H9 (cell line): ENCODE results near the gene MAD1L1. TPM values are rescaled to one million over a fixed set of nuclear protein-coding genes. Genes with fewer than 3 reads are reported as not detected.

Source experiments
- DNase-seq: peaks from one replicate; pipeline ENCODE4 v3.0.0-alpha.2; 2017
- H2AFZ ChIP-seq: one replicate; pipeline ENCODE4 v1.6.1; 2013; ENCODE audit warnings: mild to moderate bottlenecking, low read length, control low read depth, moderate library complexity
- H2AK5ac ChIP-seq: 2 replicates; pipeline ENCODE4 v1.6.1; 2013; ENCODE audit warnings: low read length, control low read depth, mixed read lengths; ENCODE audit not compliant: insufficient read length
- H2BK120ac ChIP-seq: one replicate; pipeline ENCODE4 v1.6.1; 2013; ENCODE audit warnings: low read depth, mild to moderate bottlenecking, low read length, control low read depth, inconsistent platforms; ENCODE audit not compliant: poor library complexity, severe bottlenecking
- H2BK12ac ChIP-seq: 2 replicates; pipeline ENCODE4 v1.6.1; 2013; ENCODE audit warnings: low read length, control low read depth, mixed read lengths, low read depth; ENCODE audit not compliant: insufficient read length
- H2BK15ac ChIP-seq: 2 replicates; pipeline ENCODE4 v1.6.1; 2013; ENCODE audit warnings: low read depth, low read length, control low read depth
- H2BK20ac ChIP-seq: one replicate; pipeline ENCODE4 v1.6.1; 2013; ENCODE audit warnings: low read depth, mild to moderate bottlenecking, low read length, control low read depth, inconsistent platforms; ENCODE audit not compliant: poor library complexity, severe bottlenecking
- H2BK5ac ChIP-seq: 2 replicates; pipeline ENCODE4 v1.6.1; 2013; ENCODE audit warnings: low read length, control low read depth, mixed read lengths; ENCODE audit not compliant: insufficient read length
- H3K14ac ChIP-seq: 2 replicates; pipeline ENCODE4 v1.6.1; 2013; ENCODE audit warnings: low read length, control low read depth; ENCODE audit not compliant: insufficient read depth
- H3K18ac ChIP-seq: 2 replicates; pipeline ENCODE4 v1.6.1; 2013; ENCODE audit warnings: low read depth, mild to moderate bottlenecking, mixed read lengths, low read length, control low read depth; ENCODE audit not compliant: insufficient read length
- H3K23ac ChIP-seq: 2 replicates; pipeline ENCODE4 v1.6.1; 2013; ENCODE audit warnings: low read length, control low read depth, mixed read lengths, low read depth; ENCODE audit not compliant: insufficient read length
- H3K23me2 ChIP-seq: 2 replicates; pipeline ENCODE4 v1.6.1; 2013; ENCODE audit warnings: low read depth, mild to moderate bottlenecking, mixed read lengths, low read length, control low read depth; ENCODE audit not compliant: insufficient read length, poor library complexity, severe bottlenecking
- H3K27ac ChIP-seq: 2 replicates; pipeline ENCODE4 v1.5.1; 2013; ENCODE audit warnings: low read length, control low read depth, mixed read lengths, low read depth; ENCODE audit not compliant: insufficient read length
- H3K27me3 ChIP-seq: 2 replicates; pipeline ENCODE4 v1.6.1; 2013; ENCODE audit warnings: low read length, control low read depth, inconsistent platforms; ENCODE audit not compliant: insufficient read depth
- H3K4ac ChIP-seq: 2 replicates; pipeline ENCODE4 v1.6.1; 2013; ENCODE audit warnings: low read depth, mild to moderate bottlenecking, control low read depth, inconsistent platforms, low read length, moderate library complexity
- H3K4me1 ChIP-seq: 2 replicates; pipeline ENCODE4 v1.6.1; 2013; ENCODE audit warnings: low read length, control low read depth, inconsistent platforms; ENCODE audit not compliant: insufficient read depth
- H3K4me2 ChIP-seq: 2 replicates; pipeline ENCODE4 v1.6.1; 2013; ENCODE audit warnings: low read length, control low read depth, mixed read lengths; ENCODE audit not compliant: insufficient read length, insufficient read depth
- H3K56ac ChIP-seq: 2 replicates; pipeline ENCODE4 v1.6.1; 2013; ENCODE audit warnings: low read depth, mild to moderate bottlenecking, mixed read lengths, low read length, control low read depth; ENCODE audit not compliant: insufficient read length
- H3K79me1 ChIP-seq: 2 replicates; pipeline ENCODE4 v1.6.1; 2013; ENCODE audit warnings: low read depth, mild to moderate bottlenecking, moderate library complexity, low read length, control low read depth, inconsistent platforms; ENCODE audit not compliant: insufficient read depth, poor library complexity, severe bottlenecking
- H3K79me2 ChIP-seq: 2 replicates; pipeline ENCODE4 v1.6.1; 2013; ENCODE audit warnings: low read length, control low read depth, inconsistent platforms; ENCODE audit not compliant: insufficient read depth
- H3K9ac ChIP-seq: 2 replicates; pipeline ENCODE4 v1.6.1; 2013; ENCODE audit warnings: low read length, control low read depth, mixed read lengths; ENCODE audit not compliant: insufficient read length; ENCODE audit errors: extremely low read depth
- H3K9me3 ChIP-seq: one replicate; pipeline ENCODE4 v1.6.1; 2013; ENCODE audit warnings: low read depth, low read length, inconsistent platforms; ENCODE audit not compliant: control insufficient read depth
- H3T11ph ChIP-seq: one replicate; pipeline ENCODE4 v1.6.1; 2013; ENCODE audit warnings: mild to moderate bottlenecking, low read length, control low read depth, inconsistent platforms
- H4K20me1 ChIP-seq: one replicate; pipeline ENCODE4 v1.6.1; 2013; ENCODE audit not compliant: control insufficient read depth, insufficient read length, insufficient read depth
- H4K5ac ChIP-seq: 2 replicates; pipeline ENCODE4 v1.6.1; 2013; ENCODE audit warnings: low read depth, mild to moderate bottlenecking, mixed read lengths, low read length, control low read depth; ENCODE audit not compliant: insufficient read length
- H4K8ac ChIP-seq: replicated peaks from 2 replicates; pipeline ENCODE4 v1.6.1; 2013; ENCODE audit warnings: low read length, control low read depth, mixed read lengths, low read depth; ENCODE audit not compliant: insufficient read length
- H4K91ac ChIP-seq: 2 replicates; pipeline ENCODE4 v1.6.1; 2013; ENCODE audit warnings: low read depth, mild to moderate bottlenecking, moderate library complexity, mixed read lengths, low read length, control low read depth; ENCODE audit not compliant: insufficient read length
- H3K27ac Mint-ChIP-seq, 3 experiments: 2 replicates in 2 of 3; 3 replicates in 1 of 3; pipeline ENCODE4 v1.8.0; 2020 to 2021; ENCODE audit warnings: mixed read lengths in 3 of 3, mild to moderate bottlenecking in 1 of 3, moderate library complexity in 1 of 3
- H3K27me3 Mint-ChIP-seq: 2 replicates; pipeline ENCODE4 v1.8.0; 2021; ENCODE audit warnings: low read depth, mild to moderate bottlenecking, moderate library complexity, mixed read lengths
- H3K36me3 Mint-ChIP-seq, 3 experiments: 2 replicates in 2 of 3; 3 replicates in 1 of 3; pipeline ENCODE4 v1.8.0; 2020 to 2021; ENCODE audit warnings: low read depth in 3 of 3, mixed read lengths in 3 of 3; ENCODE audit not compliant: insufficient read depth in 1 of 3
- H3K4me1 Mint-ChIP-seq, 2 experiments: 2 replicates each; pipeline ENCODE4 v1.8.0; 2020; ENCODE audit warnings: mixed read lengths in 2 of 2
- H3K4me3 Mint-ChIP-seq, 2 experiments: 2 replicates in 1 of 2; 3 replicates in 1 of 2; pipeline ENCODE4 v1.8.0; 2020 to 2021; ENCODE audit warnings: mild to moderate bottlenecking in 2 of 2, mixed read lengths in 2 of 2, moderate library complexity in 1 of 2
- H3K9me3 Mint-ChIP-seq, 2 experiments: 2 replicates in 1 of 2; 3 replicates in 1 of 2; pipeline ENCODE4 v1.8.0; 2020; ENCODE audit warnings: mild to moderate bottlenecking in 2 of 2, mixed read lengths in 2 of 2, moderate library complexity in 1 of 2
- CTCF ChIP-seq: fragments of 200-600 bp; sonication (generic); conservative IDR thresholded peaks from 3 replicates; pipeline ENCODE4 v1.8.0; 2021; ENCODE audit warnings: antibody characterized with exemption, mild to moderate bottlenecking
- WGBS: extraction: QIAGEN DNeasy Blood & Tissue Kit; methylation state at CpG from one replicate; pipeline ENCODE4 v1.1.7; 2013; ENCODE audit warnings: missing lambda C conversion rate, low lambda C conversion rate, mixed read lengths; ENCODE audit not compliant: insufficient read length; ENCODE audit errors: extremely low coverage; 5-methylcytosine and 5-hydroxymethylcytosine counted together
- total RNA-seq: library from RNA; stranded (reverse); gene quantifications from 2 replicates; pipeline ENCODE4 v1.2.1, GENCODE V29; 2021

Gene MAD1L1
- total RNA-seq, 1 experiment from 2014 or later, result 39.0 TPM

- H3K27me3 Mint-ChIP-seq, result no peaks in the 10 kb centered on the region
- H3K9me3 ChIP-seq, result peaks cover 5% of the 10 kb centered on the region
- no peak overlapping the region; the same call in 1 of the 2 replicates for H3K14ac ChIP-seq
- H3K79me1 ChIP-seq, result no peaks in the 10 kb centered on the region
- no peaks in the 10 kb centered on the region for H4K20me1 ChIP-seq
- H3K27me3 ChIP-seq, result no peaks in the 10 kb centered on the region
- H2BK5ac ChIP-seq, result no peak overlapping the region
- no peaks in the 10 kb centered on the region for H3K4me1 ChIP-seq
- H3K36me3 Mint-ChIP-seq, result peaks cover 24 to 32% (median 28%) of the 10 kb centered on the region in 3 experiments
- no peak overlapping the region for H3K27ac ChIP-seq
- H3K18ac ChIP-seq, result no peak overlapping the region
- H2BK12ac ChIP-seq, result no peak overlapping the region
- no peak overlapping the region for H4K8ac ChIP-seq
- peaks cover 16 to 20% of the 10 kb centered on the region in 2 experiments for H3K9me3 Mint-ChIP-seq
- no peak overlapping the region for H2BK20ac ChIP-seq
- H2AFZ ChIP-seq, result no peak overlapping the region
- H3T11ph ChIP-seq, result no peak overlapping the region
- WGBS, result no CpG with 5 or more reads among the region's 40 CpGs
- H3K79me2 ChIP-seq, result no peaks in the 10 kb centered on the region
- peaks cover 3 to 8% of the 10 kb centered on the region in 2 experiments; a peak in 2 of 4 replicates for H3K4me1 Mint-ChIP-seq
- peak overlapping the region in 2 of 3 experiments; percentile 67 to 85; a peak in 2 of 7 replicates for H3K27ac Mint-ChIP-seq
- no peak overlapping the region for H3K23ac ChIP-seq
- no peak overlapping the region for H3K56ac ChIP-seq
- TF ChIP-seq CTCF, result no peak
- no peak overlapping the region for H3K9ac ChIP-seq
- H4K91ac ChIP-seq, result no peak overlapping the region
- peak; percentile 80 for DNase-seq
- no peaks in the 10 kb centered on the region for H3K23me2 ChIP-seq
- H3K4ac ChIP-seq, result no peak overlapping the region
- H3K4me3 Mint-ChIP-seq, result no peak overlapping the region
- H3K4me2 ChIP-seq, result no peak overlapping the region
- H4K5ac ChIP-seq, result no peak overlapping the region
- H2BK15ac ChIP-seq, result no peak overlapping the region
- H2AK5ac ChIP-seq, result no peak overlapping the region
- no peak overlapping the region for H2BK120ac ChIP-seq
Observed at GRCh38 chr7:1979591-1980560, 252.9 kb downstream of the MAD1L1 start.
